GM23248 (cell line): ENCODE data around the gene NETO1. TPM values are rescaled to one million over a fixed set of nuclear protein-coding genes. Genes with fewer than 3 reads are reported as not detected.

Experiments used
- DNase-seq: peaks from one replicate; pipeline ENCODE4 v3.0.0-alpha.2; 2015
- H2AFZ ChIP-seq: fragments of 200-600 bp; sonication (generic); 2 replicates; pipeline ENCODE4 v1.6.1; 2016; ENCODE audit warnings: antibody characterized with exemption
- H3F3A ChIP-seq: fragments of 200-600 bp; sonication (generic); 2 replicates; pipeline ENCODE4 v1.6.1; 2016; ENCODE audit warnings: mild to moderate bottlenecking, antibody characterized with exemption, mixed run types; ENCODE audit not compliant: insufficient read depth
- H3K27ac ChIP-seq: fragments of 200-600 bp; sonication (generic); 2 replicates; pipeline ENCODE4 v1.5.1; 2016; ENCODE audit warnings: mild to moderate bottlenecking
- H3K27me3 ChIP-seq: fragments of 200-600 bp; sonication (generic); replicated peaks from 2 replicates; pipeline ENCODE4 v1.6.1; 2016; ENCODE audit warnings: mild to moderate bottlenecking; ENCODE audit not compliant: insufficient read depth
- H3K36me3 ChIP-seq: fragments of 200-600 bp; sonication (generic); 2 replicates; pipeline ENCODE4 v1.6.1; 2016; ENCODE audit warnings: low read depth, mild to moderate bottlenecking
- H3K4me1 ChIP-seq: fragments of 200-600 bp; sonication (generic); 2 replicates; pipeline ENCODE4 v1.6.1; 2016; ENCODE audit warnings: mild to moderate bottlenecking; ENCODE audit not compliant: insufficient read depth
- H3K4me2 ChIP-seq: fragments of 200-600 bp; sonication (generic); one replicate; pipeline ENCODE4 v1.6.1; 2016; ENCODE audit warnings: mild to moderate bottlenecking; ENCODE audit not compliant: unreplicated experiment
- H3K4me3 ChIP-seq: fragments of 200-600 bp; sonication (generic); 2 replicates; pipeline ENCODE4 v1.5.1; 2016; ENCODE audit warnings: mild to moderate bottlenecking
- H3K79me2 ChIP-seq: fragments of 200-600 bp; sonication (generic); 2 replicates; pipeline ENCODE4 v1.6.1; 2016; ENCODE audit warnings: mild to moderate bottlenecking; ENCODE audit not compliant: insufficient read depth
- H3K9ac ChIP-seq: fragments of 200-600 bp; sonication (generic); 2 replicates; pipeline ENCODE4 v1.6.1; 2016; ENCODE audit warnings: mild to moderate bottlenecking
- H3K9me2 ChIP-seq: fragments of 200-600 bp; sonication (generic); 2 replicates; pipeline ENCODE4 v1.6.1; 2016; ENCODE audit warnings: mixed run types, mild to moderate bottlenecking, moderate library complexity; ENCODE audit not compliant: insufficient read depth
- H3K9me3 ChIP-seq: fragments of 200-600 bp; sonication (generic); one replicate; pipeline ENCODE4 v1.6.1; 2017; ENCODE audit warnings: low read depth
- H4K20me1 ChIP-seq: fragments of 200-600 bp; sonication (generic); 2 replicates; pipeline ENCODE4 v1.6.0; 2016; ENCODE audit not compliant: insufficient read depth
- EZH2 ChIP-seq: fragments of 200-600 bp; sonication (generic); IDR thresholded peaks from 2 replicates; pipeline ENCODE4 v1.6.1; 2018; ENCODE audit warnings: antibody characterized with exemption, mild to moderate bottlenecking; ENCODE audit not compliant: insufficient read depth, poor library complexity, severe bottlenecking
- EZH2phosphoT487 ChIP-seq: fragments of 200-600 bp; sonication (generic); IDR thresholded peaks from 2 replicates; pipeline ENCODE4 v1.6.1; 2018; ENCODE audit warnings: antibody characterized with exemption, moderate library complexity, mild to moderate bottlenecking, low read depth; ENCODE audit not compliant: insufficient read depth
- WGBS, 2 experiments: methylation state at CpG; one replicate each; pipeline ENCODE4 v1.1.6; 2015 to 2017; ENCODE audit warnings: low lambda C conversion rate in 2 of 2, low coverage in 1 of 2; ENCODE audit errors: missing lambda C conversion rate in 2 of 2; 5-methylcytosine and 5-hydroxymethylcytosine counted together
- in situ Hi-C: fragments of 300-500 bp; cut with MboI; formaldehyde crosslinking; loops from 2 replicates; pipeline ENCODE4 v1.15.0; 2020
- polyA plus RNA-seq: library from polyadenylated mRNA; unstranded; fragments of >200 nt; fragmentation: Nextera tagmentation; extraction: Ambion mirVana; gene quantifications from 2 replicates; pipeline ENCODE4 v1.2.1, GENCODE V29; 2016
- total RNA-seq: library from RNA; depleted of rRNA; stranded (reverse); fragments of >200 nt; shearing (Covaris generic); gene quantifications from 2 replicates; pipeline ENCODE4 v1.2.3, GENCODE V29; 2014

Gene NETO1
- total and polyA plus RNA-seq, 2 experiments from 2014 or later: not detected

GRCh38 chr18:72899338-72899737 is 31.6 kb upstream of the NETO1 start:
- Histone ChIP-seq H3F3A (no peaks in the 10 kb centered on the region), H3K9me3 (no peaks in the 10 kb centered on the region), H3K4me2 (no peak overlapping the region), H2AFZ (no peak overlapping the region), H4K20me1 (no peaks in the 10 kb centered on the region), H3K4me1 (no peaks in the 10 kb centered on the region), H3K27me3 (no peaks in the 10 kb centered on the region), H3K36me3 (no peaks in the 10 kb centered on the region), H3K79me2 (no peaks in the 10 kb centered on the region), H3K27ac (no peak overlapping the region), H3K9ac (no peak overlapping the region), H3K4me3 (no peak overlapping the region), H3K9me2 (no peaks in the 10 kb centered on the region)
- in situ Hi-C loops: no loop called here
- TF ChIP-seq EZH2phosphoT487 (no peak), EZH2 (no peak)
- no peak for DNase-seq
- WGBS, 2 experiments: 10 to 18% methylated on average over 4 of the region's 4 CpGs

GRCh38 chr18:72898870-72899269 is 31.1 kb upstream of the NETO1 start:
- WGBS, 2 experiments: 22 to 26% methylated on average over 3 of the region's 3 CpGs
- H2AFZ ChIP-seq: no peak overlapping the region
- H3K4me3 ChIP-seq: no peak overlapping the region
- H3K4me1 ChIP-seq: no peaks in the 10 kb centered on the region
- H3F3A ChIP-seq: no peaks in the 10 kb centered on the region
- TF ChIP-seq EZH2 (no peak), EZH2phosphoT487 (no peak)
- no peaks in the 10 kb centered on the region for H3K79me2 ChIP-seq
- DNase-seq: no peak
- no peak overlapping the region for H3K9ac ChIP-seq
- in situ Hi-C loops: no loop called here
- no peaks in the 10 kb centered on the region for H4K20me1 ChIP-seq
- no peaks in the 10 kb centered on the region for H3K9me3 ChIP-seq
- H3K27me3 ChIP-seq: no peaks in the 10 kb centered on the region
- H3K4me2 ChIP-seq: no peak overlapping the region
- H3K9me2 ChIP-seq: no peaks in the 10 kb centered on the region
- no peak overlapping the region for H3K27ac ChIP-seq
- H3K36me3 ChIP-seq: no peaks in the 10 kb centered on the region

DNA sequence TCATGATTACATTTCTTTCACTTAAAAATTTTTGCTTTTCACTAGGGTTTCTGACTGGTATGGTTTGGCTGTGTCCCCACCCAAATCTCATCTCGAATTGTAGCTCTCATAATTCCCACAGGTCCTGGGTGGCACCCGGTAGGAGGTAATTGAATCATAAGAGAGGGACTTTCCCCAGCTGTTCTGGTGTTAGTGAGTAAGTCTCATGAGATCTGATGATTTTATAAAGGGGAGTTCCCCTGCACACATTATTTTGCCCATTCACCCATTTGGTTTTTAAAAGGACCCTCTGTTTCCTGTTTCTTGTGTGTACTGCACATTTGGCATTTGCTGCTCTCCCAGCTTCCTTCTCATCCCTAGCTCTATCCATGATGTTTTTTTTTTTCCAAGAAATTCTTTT is 27.8 kb upstream of the NETO1 start:
- 0 to 7% methylated on average over 2 of the region's 2 CpGs for WGBS, 2 experiments
- Histone ChIP-seq H4K20me1 (no peaks in the 10 kb centered on the region), H2AFZ (no peak overlapping the region), H3K27ac (no peak overlapping the region), H3K4me1 (no peaks in the 10 kb centered on the region), H3F3A (no peaks in the 10 kb centered on the region), H3K4me3 (no peak overlapping the region), H3K27me3 (no peaks in the 10 kb centered on the region), H3K4me2 (no peak overlapping the region), H3K9me3 (no peaks in the 10 kb centered on the region), H3K9ac (no peak overlapping the region), H3K36me3 (no peaks in the 10 kb centered on the region), H3K79me2 (no peaks in the 10 kb centered on the region), H3K9me2 (no peaks in the 10 kb centered on the region)
- no peak for TF ChIP-seq EZH2
- TF ChIP-seq EZH2phosphoT487: no peak
- in situ Hi-C loops: no loop called here
- no peak for DNase-seq

DNA sequence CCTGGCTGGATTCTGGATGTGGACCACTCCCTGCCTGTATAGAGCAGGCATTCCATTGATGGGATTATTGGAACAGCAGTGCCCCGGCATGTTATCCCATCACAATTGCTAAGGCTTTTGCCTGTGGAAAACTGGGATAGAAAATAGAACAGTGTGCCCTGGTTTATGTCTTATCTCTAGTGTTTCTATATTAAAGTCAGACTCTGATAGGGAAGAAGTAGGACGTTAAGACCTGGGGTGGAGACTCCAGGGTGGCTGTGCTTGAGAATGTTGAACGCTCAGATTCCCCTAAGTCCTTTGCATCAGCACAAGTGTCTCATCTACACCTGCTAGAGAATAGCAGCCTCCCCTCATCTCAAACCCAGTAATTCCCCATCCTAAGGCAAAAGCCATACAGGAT is 10.8 kb upstream of the NETO1 start:
- Histone ChIP-seq H3K27me3 (no peaks in the 10 kb centered on the region), H3K4me2 (no peak overlapping the region), H3K9me2 (no peaks in the 10 kb centered on the region), H4K20me1 (no peaks in the 10 kb centered on the region), H3K79me2 (no peaks in the 10 kb centered on the region), H3K9me3 (no peaks in the 10 kb centered on the region), H3K4me3 (no peak overlapping the region), H3K9ac (no peak overlapping the region), H3K27ac (no peak overlapping the region), H3K36me3 (no peaks in the 10 kb centered on the region), H3F3A (no peaks in the 10 kb centered on the region), H3K4me1 (no peaks in the 10 kb centered on the region), H2AFZ (no peak overlapping the region)
- DNase-seq: no peak
- in situ Hi-C loops: no loop called here
- TF ChIP-seq EZH2phosphoT487 (no peak), EZH2 (no peak)
- WGBS, 2 experiments: 11 to 15% methylated on average over 3 of the region's 3 CpGs

DNA sequence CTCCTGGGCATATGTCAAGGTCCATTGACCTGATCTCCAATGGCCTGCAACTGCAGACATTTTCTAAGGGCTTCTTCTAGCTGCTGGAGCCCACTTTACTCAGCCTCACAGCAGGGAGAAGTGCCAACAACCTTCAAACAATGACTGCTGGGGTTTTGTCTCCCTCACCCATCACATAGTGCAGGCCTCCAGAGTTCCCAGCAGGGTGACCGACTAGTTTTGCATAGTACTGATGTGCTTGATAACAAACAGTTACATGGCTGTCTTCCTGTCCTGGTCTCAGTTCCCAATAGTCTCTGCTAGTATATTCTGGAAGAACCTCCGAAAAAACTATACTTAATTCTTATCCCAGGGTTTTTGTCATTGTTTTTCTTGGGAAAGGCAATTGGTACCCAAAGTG is 10.4 kb upstream of the NETO1 start:
- WGBS, 2 experiments: 8 to 30% methylated on average over 2 of the region's 2 CpGs
- no peak overlapping the region for H3K9ac ChIP-seq
- H3K9me2 ChIP-seq: no peaks in the 10 kb centered on the region
- no peak overlapping the region for H2AFZ ChIP-seq
- H3F3A ChIP-seq: no peaks in the 10 kb centered on the region
- no peaks in the 10 kb centered on the region for H3K36me3 ChIP-seq
- DNase-seq: no peak
- H3K4me2 ChIP-seq: no peak overlapping the region
- TF ChIP-seq EZH2phosphoT487 (no peak), EZH2 (no peak)
- H3K27ac ChIP-seq: no peak overlapping the region
- in situ Hi-C loops: no loop called here
- H3K4me1 ChIP-seq: no peaks in the 10 kb centered on the region
- no peaks in the 10 kb centered on the region for H3K79me2 ChIP-seq
- no peaks in the 10 kb centered on the region for H3K9me3 ChIP-seq
- no peaks in the 10 kb centered on the region for H4K20me1 ChIP-seq
- H3K27me3 ChIP-seq: no peaks in the 10 kb centered on the region
- H3K4me3 ChIP-seq: no peak overlapping the region
